ENCODE data around the gene CRYBG1.
"Not testable (repeated sequence)": the region's sequence is repeated elsewhere in the genome, so short reads cannot be mapped to it uniquely, and the experiment has no call there.

Gene CRYBG1

GRCh38 chr6:106509420-106510089 is 149.0 kb downstream of the CRYBG1 start:
- no peak for DNase-seq

DNA sequence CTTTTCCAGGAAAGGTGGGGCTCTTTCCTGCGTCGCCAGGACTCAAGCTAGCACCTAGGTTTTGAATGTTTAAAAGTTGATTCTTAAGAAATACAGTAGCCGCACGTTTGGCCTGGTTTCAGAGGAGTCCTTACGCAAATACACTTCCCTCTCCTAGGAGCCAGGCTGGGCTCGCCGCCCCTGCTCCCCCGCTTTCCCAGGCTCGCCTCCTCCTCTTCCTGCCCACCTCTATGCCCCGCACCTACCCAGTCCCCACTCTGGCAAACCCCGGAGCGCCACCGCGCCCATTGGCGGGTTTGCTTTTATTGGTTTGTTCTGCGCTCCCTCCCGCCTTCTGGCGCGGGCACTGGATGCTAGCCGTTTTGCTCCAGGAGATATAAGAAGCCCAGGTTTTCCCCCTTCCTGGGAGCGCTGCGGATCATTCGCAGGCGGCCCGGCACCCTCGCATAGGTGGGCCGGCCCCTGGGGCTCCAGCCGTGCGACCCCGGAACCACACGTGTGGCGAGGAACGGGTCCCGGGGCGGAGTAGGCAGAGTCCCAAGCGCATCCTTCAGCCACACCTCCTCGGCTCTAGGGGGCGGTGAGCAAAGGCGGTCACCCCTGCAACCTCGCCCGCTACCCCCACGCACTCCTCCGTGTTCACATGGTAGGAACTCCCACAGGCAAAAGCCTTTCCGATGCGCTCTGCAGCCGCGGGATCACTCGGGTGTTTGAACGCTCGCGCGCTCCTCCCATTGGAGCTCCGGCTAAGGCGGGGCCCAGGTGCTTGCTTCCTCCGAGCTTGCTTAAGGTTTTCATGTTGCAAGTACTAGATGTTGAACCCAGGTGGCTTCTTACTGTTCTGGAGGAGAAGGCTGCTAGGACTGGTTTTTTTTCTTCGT is 149.8 kb downstream of the CRYBG1 start:
- DNase-seq, result peak; percentile 82

- DNase-seq, result peak; percentile 49
These were observed 151.0 kb downstream of the CRYBG1 start for GRCh38 chr6:106511288-106512047.

GRCh38 chr6:106512048-106512967 is 151.8 kb downstream of the CRYBG1 start:
- peak; percentile 82 for DNase-seq

GRCh38 chr6:106512968-106513574 is 152.6 kb downstream of the CRYBG1 start:
- no peak for DNase-seq

- no peak for DNase-seq
These were observed 153.5 kb downstream of the CRYBG1 start for GRCh38 chr6:106513808-106514582.

GRCh38 chr6:106514583-106514885 is 154.0 kb downstream of the CRYBG1 start:
- no peak for DNase-seq

DNA sequence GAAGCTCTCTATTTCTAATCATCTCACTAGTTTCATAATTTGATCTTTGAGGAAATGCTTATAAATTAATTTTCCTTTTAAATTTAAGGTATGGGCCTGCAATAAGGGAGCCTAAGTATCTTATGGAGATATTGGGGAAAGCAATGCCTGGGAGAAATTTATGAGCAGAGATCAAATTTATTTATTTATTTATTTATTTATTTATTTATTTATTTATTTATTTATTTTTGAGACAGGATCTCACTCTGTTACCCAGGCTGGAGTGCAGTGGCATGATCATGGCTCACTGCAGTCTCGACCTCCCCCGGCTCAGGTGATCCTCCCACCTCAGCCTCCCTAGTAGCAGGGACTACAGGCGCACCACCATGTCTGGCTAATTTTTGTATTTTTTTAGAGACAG is 155.1 kb downstream of the CRYBG1 start:
- not testable (repeated sequence) for DNase-seq

DNA sequence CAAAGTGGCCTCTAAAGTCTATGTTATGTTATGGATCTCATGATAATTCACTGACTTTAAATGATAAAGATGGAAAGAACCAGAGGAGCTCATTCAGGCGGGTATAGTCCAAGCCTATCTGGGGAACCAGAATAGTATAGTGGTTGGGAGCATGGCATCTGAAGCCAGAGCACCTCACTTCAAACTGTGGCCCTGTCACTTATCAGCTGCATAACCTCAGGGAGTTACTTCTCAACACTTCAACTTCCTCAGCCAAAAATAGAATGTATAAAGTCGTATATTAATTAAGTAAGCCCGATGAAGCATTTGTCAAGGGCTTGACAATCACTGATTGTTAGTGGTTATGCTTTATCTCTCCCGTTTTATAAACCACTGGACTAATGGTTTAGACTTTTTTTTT is 156.1 kb downstream of the CRYBG1 start:
- DNase-seq, result no peak

GRCh38 chr6:106517706-106518105 is 157.2 kb downstream of the CRYBG1 start:
- DNase-seq, result no peak

DNA sequence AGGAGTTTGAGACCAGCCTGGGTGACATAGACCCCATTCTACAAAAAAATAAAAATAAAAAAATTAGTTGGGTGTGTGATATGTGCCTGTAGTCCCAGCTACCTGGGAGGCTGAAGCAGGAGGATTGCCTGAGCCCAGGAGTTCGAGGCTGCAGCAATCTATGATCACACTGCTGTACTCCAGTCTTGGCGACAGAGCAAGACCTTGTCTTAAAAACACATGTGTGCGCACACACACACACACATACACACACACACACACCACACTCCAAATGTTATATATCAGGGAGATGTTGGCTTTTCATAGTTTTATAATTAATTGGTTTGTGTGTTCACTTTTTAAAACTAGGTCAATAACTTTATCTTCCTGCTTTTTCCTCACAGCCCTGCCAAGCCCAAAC is 158.2 kb downstream of the CRYBG1 start:
- DNase-seq, result no peak

GRCh38 chr6:106519460-106520394 is 159.2 kb downstream of the CRYBG1 start:
- DNase-seq, result peak; percentile 87

- peak; percentile 88 for DNase-seq
These were observed 160.3 kb downstream of the CRYBG1 start for GRCh38 chr6:106520711-106521401.

DNA sequence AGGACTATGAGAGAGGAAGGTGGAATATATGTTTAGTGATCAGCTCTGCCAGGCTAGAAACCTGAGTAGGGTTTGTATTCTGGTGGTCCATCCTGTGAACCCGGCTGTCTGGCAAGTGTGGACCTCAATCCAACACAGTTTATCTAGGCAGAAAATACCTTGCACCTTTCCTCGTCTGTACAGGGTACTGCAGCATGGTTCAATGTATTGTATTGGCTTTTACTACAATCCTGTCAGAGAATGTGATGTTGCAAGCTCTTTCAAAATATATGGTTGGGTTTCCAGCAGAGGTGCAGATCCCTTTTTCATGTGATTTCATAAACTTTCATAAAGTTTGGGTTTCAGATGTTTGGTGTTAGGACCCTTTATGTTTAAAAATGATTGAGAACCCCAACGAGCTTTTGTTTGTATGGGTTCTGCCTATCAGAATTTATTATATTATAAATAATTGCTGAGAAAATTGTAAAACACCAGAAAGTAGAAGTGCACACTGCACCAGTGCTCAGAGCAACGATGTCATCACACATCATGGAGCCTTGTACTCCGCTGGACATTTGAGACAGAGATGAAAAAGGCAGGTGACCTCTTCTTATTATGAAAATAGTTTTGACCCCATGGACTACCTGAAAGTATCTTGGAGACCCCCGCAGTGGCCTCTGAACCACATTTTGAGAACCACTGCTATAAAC is 162.2 kb downstream of the CRYBG1 start:
- no peak for DNase-seq

- no peak for DNase-seq
These were observed 164.8 kb downstream of the CRYBG1 start for GRCh38 chr6:106525107-106525881.

GRCh38 chr6:106525882-106526275 is 165.4 kb downstream of the CRYBG1 start:
- DNase-seq, result no peak

- no peak for DNase-seq
These were observed 166.6 kb downstream of the CRYBG1 start for GRCh38 chr6:106527117-106527516.

DNA sequence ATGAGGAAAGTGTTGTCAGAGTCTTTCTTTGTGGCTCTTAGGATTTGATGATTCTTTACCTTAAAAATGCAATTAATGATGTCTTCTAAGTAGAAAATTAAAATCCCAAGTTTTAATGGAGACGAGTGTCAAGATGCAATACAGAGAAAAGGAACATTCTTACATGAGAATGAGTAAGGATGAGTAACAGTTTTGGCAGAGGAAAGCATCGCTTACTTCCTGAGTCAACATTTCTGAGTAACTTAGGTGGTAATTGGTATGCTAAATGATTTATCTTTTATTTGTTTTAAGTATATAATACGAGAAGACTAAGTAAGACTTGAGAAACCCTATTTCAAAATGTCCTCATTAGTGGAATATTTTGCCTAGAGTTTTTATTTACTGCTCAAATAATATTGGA is 167.5 kb downstream of the CRYBG1 start:
- DNase-seq, result no peak

Data from activated CD4-positive, alpha-beta T cell treated with anti-CD3 and anti-CD28 coated beads for 48 hours (primary cell).